NCI-H2029 (cell line): Measurements from ENCODE around the gene PRRT2.
"Not testable (repeated sequence)": the region's sequence is repeated elsewhere in the genome, so short reads cannot be mapped to it uniquely, and the experiment has no call there.

ENCODE experiments used
- DNase-seq: peaks from one replicate; lab custom pipeline; 2025; lab: John Stamatoyannopoulos, UW

Gene PRRT2

DNA sequence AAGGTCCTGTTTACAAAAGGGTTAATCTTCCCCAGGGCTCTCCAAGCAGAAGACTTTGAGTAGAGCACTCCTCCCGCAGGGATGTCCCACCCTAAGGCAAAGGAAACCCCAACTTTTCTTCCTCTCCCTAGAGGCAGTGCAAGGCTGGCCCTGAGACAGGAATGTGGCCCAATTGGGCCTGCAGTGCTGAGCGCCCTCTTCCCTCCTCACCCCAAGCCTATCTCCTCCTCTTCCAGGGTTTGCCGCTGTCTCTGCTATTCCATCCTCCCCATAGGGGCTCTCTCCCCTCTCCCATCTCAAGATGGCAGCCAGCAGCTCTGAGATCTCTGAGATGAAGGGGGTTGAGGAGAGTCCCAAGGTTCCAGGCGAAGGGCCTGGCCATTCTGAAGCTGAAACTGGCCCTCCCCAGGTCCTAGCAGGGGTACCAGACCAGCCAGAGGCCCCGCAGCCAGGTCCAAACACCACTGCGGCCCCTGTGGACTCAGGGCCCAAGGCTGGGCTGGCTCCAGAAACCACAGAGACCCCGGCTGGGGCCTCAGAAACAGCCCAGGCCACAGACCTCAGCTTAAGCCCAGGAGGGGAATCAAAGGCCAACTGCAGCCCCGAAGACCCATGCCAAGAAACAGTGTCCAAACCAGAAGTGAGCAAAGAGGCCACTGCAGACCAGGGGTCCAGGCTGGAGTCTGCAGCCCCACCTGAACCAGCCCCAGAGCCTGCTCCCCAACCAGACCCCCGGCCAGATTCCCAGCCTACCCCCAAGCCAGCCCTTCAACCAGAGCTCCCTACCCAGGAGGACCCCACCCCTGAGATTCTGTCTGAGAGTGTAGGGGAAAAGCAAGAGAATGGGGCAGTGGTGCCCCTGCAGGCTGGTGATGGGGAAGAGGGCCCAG is 1.0 kb downstream of the PRRT2 start:
- DNase-seq = no peak

DNA sequence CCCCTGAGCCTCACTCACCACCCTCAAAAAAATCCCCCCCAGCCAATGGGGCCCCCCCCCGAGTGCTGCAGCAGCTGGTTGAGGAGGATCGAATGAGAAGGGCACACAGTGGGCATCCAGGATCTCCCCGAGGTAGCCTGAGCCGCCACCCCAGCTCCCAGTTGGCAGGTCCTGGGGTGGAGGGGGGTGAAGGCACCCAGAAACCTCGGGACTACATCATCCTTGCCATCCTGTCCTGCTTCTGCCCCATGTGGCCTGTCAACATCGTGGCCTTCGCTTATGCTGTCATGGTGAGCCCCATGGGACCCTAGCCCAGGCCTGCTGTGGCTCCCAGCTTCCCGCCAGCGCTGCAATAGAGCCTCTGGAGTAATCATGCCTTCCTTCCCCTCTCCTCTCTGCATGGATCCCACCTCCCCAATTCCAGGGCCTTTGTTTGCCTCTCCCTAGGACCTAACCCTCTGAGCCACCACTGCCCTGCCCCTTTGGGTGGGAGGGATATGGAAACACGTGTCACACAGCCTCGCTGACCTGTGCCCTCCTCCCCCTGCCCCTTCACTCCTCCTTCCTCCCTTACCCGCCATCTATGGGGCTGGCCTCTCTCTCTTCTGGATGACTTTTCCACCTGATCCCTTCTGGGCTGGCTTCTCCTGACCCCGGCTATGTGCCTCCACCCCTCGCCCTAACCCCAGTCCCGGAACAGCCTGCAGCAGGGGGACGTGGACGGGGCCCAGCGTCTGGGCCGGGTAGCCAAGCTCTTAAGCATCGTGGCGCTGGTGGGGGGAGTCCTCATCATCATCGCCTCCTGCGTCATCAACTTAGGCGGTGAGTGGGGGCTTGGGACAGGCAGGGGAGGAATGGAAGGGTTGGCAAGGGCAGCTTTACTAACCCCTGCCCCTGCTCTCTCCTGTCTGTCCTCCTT is 1.9 kb downstream of the PRRT2 start:
- no peak for DNase-seq

DNA sequence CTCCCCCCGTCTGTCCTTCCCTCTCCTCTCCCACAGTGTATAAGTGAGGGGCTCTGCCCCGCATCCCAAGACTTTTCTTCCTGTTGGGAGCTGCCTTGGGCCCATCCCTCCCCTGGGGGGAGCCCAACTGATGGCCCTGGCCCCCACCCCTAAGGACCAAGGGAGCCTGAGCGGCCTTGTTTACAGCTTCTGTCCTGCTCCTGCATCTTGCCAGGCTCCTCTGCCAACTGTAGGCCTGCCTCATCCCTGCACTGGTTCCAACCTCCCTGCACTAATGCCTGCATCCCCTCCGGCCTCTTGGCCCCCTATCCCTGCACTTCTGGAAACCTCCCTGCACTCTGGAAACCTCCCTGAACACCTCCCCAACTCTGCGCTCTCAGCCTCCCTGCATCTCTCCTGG is 2.6 kb downstream of the PRRT2 start:
- DNase-seq = no peak

DNA sequence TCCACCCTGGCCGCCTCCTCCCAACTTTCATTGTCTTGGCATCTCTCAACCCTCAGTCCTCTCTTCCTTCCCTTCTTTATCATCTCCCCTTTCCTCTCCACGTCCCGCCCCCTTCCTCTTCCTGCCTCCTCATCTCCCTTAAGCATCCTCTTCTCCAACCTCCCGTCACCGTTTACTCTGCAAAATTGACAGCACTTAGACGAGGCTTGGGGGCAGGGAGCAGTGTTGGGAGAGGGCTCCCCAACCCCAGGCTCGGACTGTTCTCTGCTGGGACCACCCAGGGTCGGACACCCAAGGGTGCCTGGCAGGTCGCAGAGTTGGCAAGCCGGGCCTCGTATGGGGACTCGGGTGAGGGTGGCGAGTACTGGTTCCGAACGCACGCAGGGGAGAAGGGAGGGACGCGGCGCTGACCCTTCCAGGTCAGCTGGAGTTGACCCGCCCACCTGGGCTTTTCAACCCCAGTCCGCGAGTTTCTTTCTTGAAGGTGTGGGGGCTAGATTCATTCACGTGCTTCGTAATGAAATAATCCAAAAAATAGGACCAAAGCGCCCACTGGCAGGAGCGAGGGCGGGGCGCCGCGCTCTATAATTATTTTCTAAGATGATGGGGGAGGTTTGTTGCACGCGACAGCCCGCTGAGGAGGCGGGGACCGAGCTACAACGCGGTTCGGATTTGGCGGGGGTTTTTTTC is 3.2 kb downstream of the PRRT2 start:
- no peak for DNase-seq

- peak; percentile 98 for DNase-seq
Measured at GRCh38 chr16:29815793-29816693, 4.0 kb downstream of the PRRT2 start, which contains the start of gene PAGR1. Gene PAGR1 (plus strand): TSS chr16:29816152. CDS start chr16:29816526, 374 bp downstream.

DNA sequence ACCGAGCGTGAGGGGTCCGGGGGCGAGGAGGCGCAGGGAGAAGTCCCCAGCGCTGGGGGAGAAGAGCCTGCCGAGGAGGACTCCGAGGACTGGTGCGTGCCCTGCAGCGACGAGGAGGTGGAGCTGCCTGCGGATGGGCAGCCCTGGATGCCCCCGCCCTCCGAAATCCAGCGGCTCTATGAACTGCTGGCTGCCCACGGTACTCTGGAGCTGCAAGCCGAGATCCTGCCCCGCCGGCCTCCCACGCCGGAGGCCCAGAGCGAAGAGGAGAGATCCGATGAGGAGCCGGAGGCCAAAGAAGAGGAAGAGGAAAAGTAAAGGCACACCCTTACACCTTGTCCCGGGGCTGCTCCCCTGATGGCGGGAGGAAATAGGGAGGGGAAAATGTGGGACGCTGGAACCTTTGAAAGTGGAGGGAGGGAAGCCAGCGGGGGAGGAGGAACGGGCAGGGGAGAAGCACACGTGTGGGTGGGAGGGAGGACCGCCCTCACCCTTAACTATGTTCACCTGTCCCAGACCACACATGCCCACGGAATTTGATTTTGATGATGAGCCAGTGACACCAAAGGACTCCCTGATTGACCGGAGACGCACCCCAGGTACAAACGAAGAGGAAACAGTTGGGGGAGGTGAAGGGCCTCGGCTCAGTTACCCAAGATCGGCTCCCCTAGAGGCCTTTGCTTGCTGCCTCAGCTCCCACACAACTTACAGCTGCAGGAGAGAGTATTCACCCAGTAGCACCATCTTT is 4.9 kb downstream of the PRRT2 start:
- DNase-seq = peak; percentile 24

- no peak for DNase-seq
Measured at GRCh38 chr16:29818082-29818481, 6.1 kb downstream of the PRRT2 start.

DNA sequence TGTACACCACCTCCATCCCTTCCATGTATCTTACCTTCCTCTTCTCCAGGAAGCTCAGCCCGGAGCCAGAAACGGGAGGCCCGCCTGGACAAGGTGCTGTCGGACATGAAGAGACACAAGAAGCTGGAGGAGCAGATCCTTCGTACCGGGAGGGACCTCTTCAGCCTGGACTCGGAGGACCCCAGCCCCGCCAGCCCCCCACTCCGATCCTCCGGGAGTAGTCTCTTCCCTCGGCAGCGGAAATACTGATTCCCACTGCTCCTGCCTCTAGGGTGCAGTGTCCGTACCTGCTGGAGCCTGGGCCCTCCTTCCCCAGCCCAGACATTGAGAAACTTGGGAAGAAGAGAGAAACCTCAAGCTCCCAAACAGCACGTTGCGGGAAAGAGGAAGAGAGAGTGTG is 7.5 kb downstream of the PRRT2 start:
- DNase-seq = no peak

GRCh38 chr16:29820271-29820701 is 8.3 kb downstream of the PRRT2 start, which contains the start of gene MVP:
Gene MVP (plus strand): TSS chr16:29820462. CDS start chr16:29830550, 10,088 bp downstream.
- DNase-seq = peak; percentile 19

GRCh38 chr16:29820730-29821642 is 9.0 kb downstream of the PRRT2 start:
- DNase-seq = no peak

DNA sequence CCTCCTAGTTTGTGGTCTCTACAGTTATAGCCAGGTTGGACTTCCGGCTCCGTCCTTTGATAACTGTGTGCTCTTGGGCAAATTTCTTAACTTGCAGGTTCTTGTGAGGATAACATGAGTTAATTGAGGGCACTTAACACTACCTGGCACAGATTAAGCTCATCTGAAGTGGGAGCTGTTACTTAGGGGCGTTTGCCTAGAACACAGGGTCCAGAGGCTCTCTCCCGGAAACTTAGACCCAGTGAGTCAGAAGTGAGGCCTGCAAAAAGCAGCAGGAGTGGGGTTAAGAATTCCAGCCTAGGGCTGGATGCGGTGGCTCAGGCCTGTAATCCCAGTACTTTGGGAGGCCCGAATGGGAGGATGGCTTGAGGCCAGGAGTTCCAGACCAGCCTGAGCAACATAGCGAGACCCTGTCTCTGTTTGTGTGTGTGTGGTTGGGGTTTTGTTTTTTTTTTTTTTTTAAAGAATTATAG is 9.7 kb downstream of the PRRT2 start:
- no peak for DNase-seq

- no peak for DNase-seq
Measured at GRCh38 chr16:29824589-29825144, 12.7 kb downstream of the PRRT2 start.

GRCh38 chr16:29825145-29826044 is 13.4 kb downstream of the PRRT2 start:
- no peak for DNase-seq

GRCh38 chr16:29826342-29826695 is 14.3 kb downstream of the PRRT2 start:
- DNase-seq = no peak

DNA sequence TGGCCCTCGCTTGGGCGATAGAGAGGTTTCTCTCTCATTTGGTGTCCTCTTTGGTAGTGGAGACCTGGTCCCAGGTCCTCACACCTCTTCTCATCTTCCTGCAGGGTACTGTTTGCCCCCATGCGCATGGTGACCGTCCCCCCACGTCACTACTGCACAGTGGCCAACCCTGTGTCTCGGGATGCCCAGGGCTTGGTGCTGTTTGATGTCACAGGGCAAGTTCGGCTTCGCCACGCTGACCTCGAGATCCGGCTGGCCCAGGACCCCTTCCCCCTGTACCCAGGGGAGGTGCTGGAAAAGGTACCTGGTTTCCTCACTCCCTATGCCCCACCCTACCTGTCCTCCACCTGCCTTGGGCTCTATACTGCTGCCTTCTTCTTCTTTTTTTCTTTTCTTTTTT is 18.8 kb downstream of the PRRT2 start:
- DNase-seq = no peak

DNA sequence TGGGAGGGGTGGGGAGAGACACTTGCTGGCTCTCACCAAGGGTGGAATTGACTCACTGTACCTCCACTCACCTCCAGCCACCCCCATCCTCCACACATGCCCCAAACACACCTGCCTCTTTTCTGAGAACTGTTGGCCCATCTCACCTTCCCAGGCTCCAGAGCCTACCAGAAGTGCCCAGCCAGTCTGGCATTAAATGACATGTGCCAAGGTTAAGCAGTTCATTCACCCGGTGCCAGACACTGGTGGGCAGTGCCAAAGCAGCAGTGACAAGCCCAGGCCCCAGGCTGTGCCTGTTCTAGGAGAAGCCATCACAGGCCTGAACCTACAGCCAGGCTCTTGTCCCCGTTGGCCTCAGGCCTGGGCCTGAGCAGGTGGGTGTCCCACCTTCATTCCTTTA is 19.5 kb downstream of the PRRT2 start:
- DNase-seq = no peak

DNA sequence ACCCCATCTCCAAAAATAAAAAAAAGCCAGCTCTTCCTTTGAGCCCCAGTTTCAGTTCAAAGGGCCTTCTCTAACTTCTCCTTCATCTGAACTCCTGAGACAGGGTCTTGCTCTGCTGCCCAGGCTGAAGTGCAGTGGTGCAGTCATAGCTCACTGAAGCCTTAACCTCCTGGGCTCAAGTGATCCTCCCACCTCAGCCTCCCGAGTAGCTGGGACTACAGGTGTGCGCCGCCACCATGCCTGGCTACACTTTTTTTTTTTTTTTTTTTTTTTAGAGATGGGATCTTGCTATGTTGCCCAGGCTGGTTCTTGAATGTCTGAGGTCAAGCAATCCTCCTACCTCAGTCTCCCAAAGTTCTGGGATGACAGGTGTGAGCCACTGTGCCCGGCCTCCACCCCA is 21.2 kb downstream of the PRRT2 start:
- DNase-seq = not testable (repeated sequence)

DNA sequence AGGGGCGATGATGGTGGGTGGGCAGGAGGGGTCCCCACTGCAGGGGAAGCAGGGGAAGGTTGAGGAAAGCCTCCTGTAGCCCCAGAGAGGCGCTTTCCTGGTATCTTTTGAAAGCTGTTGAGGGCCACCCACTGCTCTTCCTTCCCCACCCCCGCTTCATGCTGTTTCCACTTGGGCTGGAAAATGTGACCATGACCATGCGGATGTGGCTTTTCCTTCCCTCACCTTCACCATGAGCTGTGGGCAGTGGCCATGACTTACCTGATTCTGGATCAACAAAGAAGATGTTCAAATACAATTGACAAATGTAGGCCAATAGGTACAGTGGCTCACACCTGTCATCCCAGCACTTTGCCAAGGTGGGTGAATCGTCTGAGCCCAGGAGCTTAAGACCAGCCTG is 22.1 kb downstream of the PRRT2 start:
- DNase-seq = no peak
